ENCODE measurements around the gene MRPL48. TPM values are rescaled to one million over a fixed set of nuclear protein-coding genes. Genes with fewer than 3 reads are reported as not detected.

MRPL48 gene
- total and polyA plus RNA-seq, 4 experiments from 2014 or later: 24.9 to 85.1 (median 51.1) TPM

DNA sequence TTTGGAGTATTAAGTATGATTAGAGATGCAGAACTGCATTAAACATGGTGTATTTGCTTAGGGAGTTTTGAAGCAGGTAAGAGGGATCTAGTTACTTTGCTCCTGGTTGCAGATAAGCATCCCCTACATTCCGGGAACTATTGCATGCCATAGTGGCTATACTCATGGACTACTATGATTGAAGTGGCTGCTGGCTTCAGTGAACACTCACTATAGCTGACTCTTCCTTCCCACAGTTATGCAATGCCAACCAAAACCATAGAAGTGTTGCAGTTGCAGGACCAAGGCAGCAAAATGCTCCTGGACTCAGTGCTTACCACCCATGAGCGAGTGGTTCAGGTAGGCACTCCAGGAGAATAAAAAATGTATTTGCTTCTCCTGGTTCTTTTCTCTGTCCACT, 72.0 kb downstream of the MRPL48 start:
- peaks cover 15% of the 10 kb centered on the region for H3K36me3 ChIP-seq (ENCODE audit: insufficient read depth, low read length)
- ChIA-PET POLR2A (ENCODE audit: partially characterized antibody) (no interaction called here), CTCF (ENCODE audit: partially characterized antibody) (no interaction called here)
- H3K27ac ChIP-seq (ENCODE audit: low read depth, low read length): no peak overlapping the region
- H3K4me3 Mint-ChIP-seq: no peak overlapping the region
- no peak overlapping the region for H3K27ac Mint-ChIP-seq
- peaks cover 35 to 52% of the 10 kb centered on the region in 2 donors for H3K36me3 Mint-ChIP-seq
- no peaks in the 10 kb centered on the region for H3K4me1 Mint-ChIP-seq
- no peaks in the 10 kb centered on the region for H3K27me3 Mint-ChIP-seq
- no peaks in the 10 kb centered on the region for H3K27me3 ChIP-seq (ENCODE audit: insufficient read depth, low read length)
- no peaks in the 10 kb centered on the region for H3K4me1 ChIP-seq (ENCODE audit: insufficient read depth, low read length)
- intact Hi-C loops (cut with micrococcal nuclease): no loop called here
- no peak for DNase-seq
- no peaks in the 10 kb centered on the region for H3K9me3 ChIP-seq (ENCODE audit: control insufficient read depth in 1 of 2, low read length in 2 of 2)
- no peaks in the 10 kb centered on the region for H3K9me3 Mint-ChIP-seq
- H3K4me3 ChIP-seq (ENCODE audit: low read length in 2 of 2): no peak overlapping the region

- Mint-ChIP-seq H3K27me3 (no peaks in the 10 kb centered on the region), H3K4me1 (peaks cover 0 to 1% (median 0%) of the 10 kb centered on the region in 4 donors), H3K9me3 (no peaks in the 10 kb centered on the region), H3K27ac (no peak overlapping the region), H3K36me3 (peaks cover 37 to 49% of the 10 kb centered on the region in 2 donors), H3K4me3 (no peak overlapping the region)
- DNase-seq: no peak
- Histone ChIP-seq H3K27ac (ENCODE audit: low read depth, low read length) (no peak overlapping the region), H3K36me3 (ENCODE audit: insufficient read depth, low read length) (peaks cover 15% of the 10 kb centered on the region), H3K4me3 (ENCODE audit: low read length in 2 of 2) (no peak overlapping the region), H3K4me1 (ENCODE audit: insufficient read depth, low read length) (no peaks in the 10 kb centered on the region), H3K27me3 (ENCODE audit: insufficient read depth, low read length) (no peaks in the 10 kb centered on the region), H3K9me3 (ENCODE audit: control insufficient read depth in 1 of 2, low read length in 2 of 2) (no peaks in the 10 kb centered on the region)
- CTCF ChIA-PET (ENCODE audit: partially characterized antibody): no interaction called here
- POLR2A ChIA-PET (ENCODE audit: partially characterized antibody): no interaction called here
- intact Hi-C loops (cut with micrococcal nuclease): no loop called here
These were observed 72.5 kb downstream of the MRPL48 start for GRCh38 chr11:73860202-73860601.

- Mint-ChIP-seq H3K36me3 (peaks cover 40 to 47% of the 10 kb centered on the region in 2 donors), H3K27ac (peak overlapping the region in 2 of 7 donors; percentile 34 to 53), H3K4me1 (peaks cover 0 to 2% (median under 1%) of the 10 kb centered on the region in 4 donors), H3K27me3 (no peaks in the 10 kb centered on the region), H3K9me3 (no peaks in the 10 kb centered on the region), H3K4me3 (no peak overlapping the region)
- intact Hi-C loops (cut with micrococcal nuclease): no loop called here
- CTCF ChIA-PET (ENCODE audit: partially characterized antibody): no interaction called here
- H3K9me3 ChIP-seq (ENCODE audit: control insufficient read depth in 1 of 2, low read length in 2 of 2): no peaks in the 10 kb centered on the region
- peaks cover 15% of the 10 kb centered on the region for H3K36me3 ChIP-seq (ENCODE audit: insufficient read depth, low read length)
- no peaks in the 10 kb centered on the region for H3K4me1 ChIP-seq (ENCODE audit: insufficient read depth, low read length)
- H3K27ac ChIP-seq (ENCODE audit: low read depth, low read length): no peak overlapping the region
- DNase-seq: no peak
- POLR2A ChIA-PET (ENCODE audit: partially characterized antibody): no interaction called here
- no peaks in the 10 kb centered on the region for H3K27me3 ChIP-seq (ENCODE audit: insufficient read depth, low read length)
- H3K4me3 ChIP-seq (ENCODE audit: low read length in 2 of 2): no peak overlapping the region
These were observed 75.3 kb downstream of the MRPL48 start for GRCh38 chr11:73862986-73863385.

DNA sequence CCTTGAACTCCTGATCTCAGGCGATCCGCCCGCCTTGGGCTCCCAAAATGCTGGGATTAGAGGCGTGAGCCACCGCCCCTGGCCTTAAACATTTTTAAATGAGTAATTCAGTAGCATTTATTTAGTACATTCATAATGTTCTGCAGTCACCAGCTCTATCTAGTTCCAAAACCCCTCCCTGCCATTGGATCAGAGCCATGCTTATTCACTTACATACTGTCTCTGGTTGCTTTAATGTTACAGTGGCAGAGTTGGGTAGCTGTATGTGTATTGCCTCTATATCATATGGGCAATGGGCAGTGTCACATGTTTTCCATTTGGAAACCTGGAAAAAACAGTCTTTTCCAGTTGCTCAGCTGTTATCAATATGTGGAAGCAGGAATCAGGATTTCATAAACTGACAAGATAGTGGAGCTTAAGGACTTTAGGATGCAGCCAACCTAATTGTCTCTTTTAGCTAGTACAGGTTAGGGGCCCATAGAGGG, 78.5 kb downstream of the MRPL48 start:
- POLR2A ChIA-PET (ENCODE audit: partially characterized antibody): interaction anchor here (1.2 kb wide), 1 partner anchor 79 kb away, joined by 4 read pairs; the partner anchor contains the start of gene MRPL48
- Mint-ChIP-seq H3K4me3 (no peak overlapping the region), H3K36me3 (peaks cover 21 to 40% of the 10 kb centered on the region in 2 donors), H3K4me1 (peaks cover 0 to 4% (median 1%) of the 10 kb centered on the region in 4 donors), H3K27ac (peak overlapping the region in 1 of 7 donors; percentile 9), H3K27me3 (no peaks in the 10 kb centered on the region), H3K9me3 (no peaks in the 10 kb centered on the region)
- CTCF ChIA-PET (ENCODE audit: partially characterized antibody): interaction anchor here (0.6 to 1.1 kb wide), 4 partner anchors 11 to 273 kb away, joined by 3 read pairs; partner anchors contain the start of gene MRPL48
- no peak overlapping the region for H3K4me3 ChIP-seq (ENCODE audit: low read length in 2 of 2)
- peaks cover 12% of the 10 kb centered on the region for H3K36me3 ChIP-seq (ENCODE audit: insufficient read depth, low read length)
- DNase-seq: no peak
- H3K27me3 ChIP-seq (ENCODE audit: insufficient read depth, low read length): no peaks in the 10 kb centered on the region
- intact Hi-C loops (cut with micrococcal nuclease): no loop called here
- H3K27ac ChIP-seq (ENCODE audit: low read depth, low read length): no peak overlapping the region
- no peaks in the 10 kb centered on the region for H3K9me3 ChIP-seq (ENCODE audit: control insufficient read depth in 1 of 2, low read length in 2 of 2)
- no peaks in the 10 kb centered on the region for H3K4me1 ChIP-seq (ENCODE audit: insufficient read depth, low read length)

DNA sequence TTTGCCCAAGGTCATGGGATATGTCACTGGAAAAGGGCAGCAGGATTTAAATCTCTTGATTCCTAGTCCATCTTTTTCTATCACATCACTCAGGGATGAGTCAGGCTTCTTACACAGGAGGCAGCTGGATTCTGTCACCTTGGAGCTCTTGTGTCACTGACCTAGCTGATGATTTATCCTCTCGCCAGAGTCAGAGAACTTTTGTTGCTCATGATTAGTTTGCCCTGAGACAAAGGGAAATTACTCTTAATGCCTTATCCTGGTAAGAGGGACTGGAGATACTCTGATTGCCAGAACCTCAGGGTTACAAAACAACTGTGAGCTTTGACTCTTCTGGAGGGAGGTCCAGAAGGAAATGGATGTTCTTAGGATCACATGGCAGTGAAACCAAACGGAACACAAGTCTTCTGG, 78.9 kb downstream of the MRPL48 start:
- H3K36me3 ChIP-seq (ENCODE audit: insufficient read depth, low read length): peaks cover 16% of the 10 kb centered on the region
- peaks cover 19 to 40% of the 10 kb centered on the region in 2 donors for H3K36me3 Mint-ChIP-seq
- peak overlapping the region in 1 of 7 donors; percentile 42 for H3K27ac Mint-ChIP-seq

GRCh38 chr11:73869332-73869949, 81.8 kb downstream of the MRPL48 start:
- CTCF ChIA-PET (ENCODE audit: partially characterized antibody): interaction anchor here (1.0 kb wide), 1 partner anchor 386 kb away, joined by 3 read pairs; no protein-coding TSS in a partner anchor
- Mint-ChIP-seq H3K27me3 (no peaks in the 10 kb centered on the region), H3K4me1 (peaks cover 2 to 9% (median 4%) of the 10 kb centered on the region in 4 donors), H3K4me3 (no peak overlapping the region), H3K27ac (peak overlapping the region in 5 of 7 donors; percentile 5 to 76 (median 19)), H3K36me3 (peaks cover 17 to 43% of the 10 kb centered on the region in 2 donors), H3K9me3 (no peaks in the 10 kb centered on the region)
- Histone ChIP-seq H3K4me1 (ENCODE audit: insufficient read depth, low read length) (peaks cover 2% of the 10 kb centered on the region), H3K27me3 (ENCODE audit: insufficient read depth, low read length) (no peaks in the 10 kb centered on the region), H3K27ac (ENCODE audit: low read depth, low read length) (no peak overlapping the region), H3K36me3 (ENCODE audit: insufficient read depth, low read length) (peaks cover 23% of the 10 kb centered on the region), H3K9me3 (ENCODE audit: control insufficient read depth in 1 of 2, low read length in 2 of 2) (no peaks in the 10 kb centered on the region), H3K4me3 (ENCODE audit: low read length in 2 of 2) (no peak overlapping the region)
- intact Hi-C loops (cut with micrococcal nuclease): no loop called here
- POLR2A ChIA-PET (ENCODE audit: partially characterized antibody): interaction anchor here (1.2 kb wide), 1 partner anchor 109 kb away, joined by 3 read pairs; the partner anchor contains the start of gene RAB6A
- no peak for DNase-seq

More for the DNA sequence above, 78.9 kb downstream of the MRPL48 start:
- H3K9me3 Mint-ChIP-seq: no peaks in the 10 kb centered on the region
- H3K27me3 Mint-ChIP-seq: no peaks in the 10 kb centered on the region
- H3K9me3 ChIP-seq (ENCODE audit: control insufficient read depth in 1 of 2, low read length in 2 of 2): no peaks in the 10 kb centered on the region
- ChIA-PET CTCF (ENCODE audit: partially characterized antibody) (interaction anchor here (0.6 to 1.1 kb wide), 4 partner anchors 11 to 274 kb away, joined by 3 read pairs; partner anchors contain the start of gene MRPL48), POLR2A (ENCODE audit: partially characterized antibody) (interaction anchor here (0.9 to 1.2 kb wide), 2 partner anchors 11 to 79 kb away, joined by 3 to 4 read pairs; partner anchors contain the start of gene MRPL48)
- H3K4me1 Mint-ChIP-seq: peaks cover 0 to 4% (median 1%) of the 10 kb centered on the region in 4 donors
- no peaks in the 10 kb centered on the region for H3K27me3 ChIP-seq (ENCODE audit: insufficient read depth, low read length)
- no peak overlapping the region for H3K4me3 ChIP-seq (ENCODE audit: low read length in 2 of 2)
- DNase-seq: no peak
- no peak overlapping the region for H3K4me3 Mint-ChIP-seq
- H3K27ac ChIP-seq (ENCODE audit: low read depth, low read length): no peak overlapping the region
- H3K4me1 ChIP-seq (ENCODE audit: insufficient read depth, low read length): no peaks in the 10 kb centered on the region
- intact Hi-C loops (cut with micrococcal nuclease): no loop called here

DNA sequence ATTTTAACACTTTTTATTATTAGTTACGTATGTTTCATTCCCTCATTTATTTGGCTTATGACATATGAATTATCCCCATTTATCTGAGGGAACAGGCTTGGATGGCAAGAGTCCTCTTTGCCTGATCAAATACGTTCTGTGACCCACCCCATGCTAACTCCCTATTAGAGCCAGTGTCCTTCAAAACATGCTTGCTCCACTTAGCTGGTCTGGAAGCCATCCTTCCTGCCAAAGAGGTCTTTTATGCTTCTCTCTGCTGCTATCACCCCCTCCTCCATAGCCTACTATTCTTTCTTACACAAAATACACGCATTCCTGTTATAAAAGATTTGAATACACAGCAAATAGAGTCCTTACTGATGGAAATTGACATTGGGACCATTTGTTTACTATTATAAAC, 82.6 kb downstream of the MRPL48 start:
- no peaks in the 10 kb centered on the region for H3K9me3 Mint-ChIP-seq

More for the DNA sequence above, 82.6 kb downstream of the MRPL48 start:
- CTCF ChIA-PET (ENCODE audit: partially characterized antibody): interaction anchor here (1.0 kb wide), 1 partner anchor 386 kb away, joined by 3 read pairs; no protein-coding TSS in a partner anchor
- H3K4me3 Mint-ChIP-seq: no peak overlapping the region
- Histone ChIP-seq H3K4me1 (ENCODE audit: insufficient read depth, low read length) (peaks cover 10% of the 10 kb centered on the region), H3K36me3 (ENCODE audit: insufficient read depth, low read length) (peaks cover 23% of the 10 kb centered on the region), H3K9me3 (ENCODE audit: control insufficient read depth in 1 of 2, low read length in 2 of 2) (no peaks in the 10 kb centered on the region), H3K27me3 (ENCODE audit: insufficient read depth, low read length) (no peaks in the 10 kb centered on the region), H3K27ac (ENCODE audit: low read depth, low read length) (no peak overlapping the region), H3K4me3 (ENCODE audit: low read length in 2 of 2) (no peak overlapping the region)
- H3K36me3 Mint-ChIP-seq: peaks cover 12 to 48% of the 10 kb centered on the region in 2 donors
- H3K27ac Mint-ChIP-seq: peak overlapping the region in 3 of 7 donors; percentile 19 to 59 (median 42)
- POLR2A ChIA-PET (ENCODE audit: partially characterized antibody): interaction anchor here (1.2 kb wide), 1 partner anchor 110 kb away, joined by 3 read pairs; the partner anchor contains the start of gene RAB6A
- H3K4me1 Mint-ChIP-seq: peaks cover 8 to 17% (median 10%) of the 10 kb centered on the region in 4 donors
- no peak for DNase-seq
- intact Hi-C loops (cut with micrococcal nuclease): no loop called here
- no peaks in the 10 kb centered on the region for H3K27me3 Mint-ChIP-seq
